Upper lobe of right lung (tissue), 1 donor: ENCODE data around the gene GPX7. TPM values are rescaled to one million over a fixed set of nuclear protein-coding genes. Genes with fewer than 3 reads are reported as not detected.

ENCODE experiments used
- ATAC-seq: fragments of 200-7000 bp; cut with Tn5 transposase; one replicate; pipeline ENCODE4 v1.9.1; 2020; ENCODE audit warnings: mild to moderate bottlenecking, moderate library complexity
- DNase-seq: peaks from one replicate; pipeline ENCODE4 v3.0.0-alpha.2; 2020
- H3K27ac ChIP-seq: fragments of 200-600 bp; one replicate; pipeline ENCODE4 v1.8.0; 2022
- H3K27me3 ChIP-seq: fragments of 200-600 bp; one replicate; pipeline ENCODE4 v1.8.0; 2022; ENCODE audit warnings: mild to moderate bottlenecking
- H3K36me3 ChIP-seq: fragments of 200-600 bp; one replicate; pipeline ENCODE4 v1.8.0; 2022
- H3K4me1 ChIP-seq: fragments of 200-600 bp; one replicate; pipeline ENCODE4 v1.8.0; 2022
- H3K4me3 ChIP-seq: fragments of 200-600 bp; one replicate; pipeline ENCODE4 v1.8.0; 2022; ENCODE audit warnings: mild to moderate bottlenecking
- H3K9me3 ChIP-seq: fragments of 200-600 bp; one replicate; pipeline ENCODE4 v1.8.0; 2022
- CTCF ChIP-seq: fragments of 200-600 bp; IDR thresholded peaks from one replicate; pipeline ENCODE4 v1.8.0; 2022; ENCODE audit warnings: antibody characterized with exemption
- intact Hi-C: fragments of 100-400 bp; cut with DNase I; formaldehyde crosslinking; loops from one replicate; pipeline ENCODE4 v1.11.0; 2022
- total RNA-seq: library from RNA; stranded (reverse); fragmentation: NEBNext Ultra II Directional; extraction: Animal tissue kit (Norgen Biotek cat#: 25700); gene quantifications from one replicate; pipeline ENCODE4 v1.2.1, GENCODE V29; 2021
- donor health status: DM: no; HTN: yes; CAD: no; lungs with severe emphysema.

The GPX7 gene
- total RNA-seq, 1 donor from 2014 or later: 6.2 TPM

- DNase-seq (no peak), ATAC-seq (no peak)
These were observed 49.7 kb downstream of the GPX7 start for GRCh38 chr1:52651904-52652303.

DNA sequence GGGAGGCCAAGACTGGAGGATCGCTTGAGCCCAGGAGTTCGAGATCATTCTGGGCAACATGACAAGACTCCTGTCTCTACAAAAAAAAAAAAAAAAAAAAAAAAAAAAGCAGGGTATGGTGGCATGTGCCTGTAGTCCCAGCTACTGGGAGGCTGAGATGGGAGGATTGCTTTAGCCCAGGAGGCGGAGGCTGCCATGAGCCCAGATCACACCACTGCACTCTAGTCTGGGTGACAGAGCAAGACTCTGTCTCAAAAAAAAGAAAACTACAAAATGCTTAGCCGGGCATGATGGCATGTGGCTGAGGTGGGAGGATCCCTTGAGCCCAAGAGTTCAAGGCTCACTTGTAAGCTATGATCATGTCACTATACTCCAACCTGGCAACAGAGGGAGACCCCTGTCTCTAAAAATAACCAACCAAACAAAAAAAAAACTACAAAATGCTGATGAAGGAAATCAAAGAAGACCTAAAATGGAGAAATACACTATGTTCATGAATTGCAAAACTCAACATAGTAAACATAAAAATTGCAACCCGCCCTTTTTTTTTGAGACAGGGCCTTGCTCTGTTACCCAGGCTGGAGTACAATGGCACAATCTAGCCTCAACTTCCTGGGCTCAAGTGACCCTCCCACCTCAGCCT is 51.2 kb downstream of the GPX7 start:
- no peak overlapping the region for H3K27ac ChIP-seq
- no peak overlapping the region for H3K4me3 ChIP-seq
- no peak for DNase-seq
- no peaks in the 10 kb centered on the region for H3K36me3 ChIP-seq
- H3K27me3 ChIP-seq: no peaks in the 10 kb centered on the region
- no peaks in the 10 kb centered on the region for H3K4me1 ChIP-seq
- no peak for TF ChIP-seq CTCF
- intact Hi-C loops: no loop called here
- no peaks in the 10 kb centered on the region for H3K9me3 ChIP-seq
- ATAC-seq: no peak

More at GRCh38 chr1:52651904-52652303, 49.7 kb downstream of the GPX7 start:
- no peak for TF ChIP-seq CTCF
- Histone ChIP-seq H3K27ac (no peak overlapping the region), H3K27me3 (no peaks in the 10 kb centered on the region), H3K9me3 (no peaks in the 10 kb centered on the region), H3K36me3 (no peaks in the 10 kb centered on the region), H3K4me3 (no peak overlapping the region), H3K4me1 (no peaks in the 10 kb centered on the region)
- intact Hi-C loops: no loop called here

GRCh38 chr1:52654063-52654462 is 51.9 kb downstream of the GPX7 start:
- Histone ChIP-seq H3K27ac (no peak overlapping the region), H3K9me3 (no peaks in the 10 kb centered on the region), H3K36me3 (no peaks in the 10 kb centered on the region), H3K4me1 (no peaks in the 10 kb centered on the region), H3K4me3 (no peak overlapping the region), H3K27me3 (no peaks in the 10 kb centered on the region)
- TF ChIP-seq CTCF: no peak
- DNase-seq: no peak
- intact Hi-C loops: no loop called here
- no peak for ATAC-seq

DNA sequence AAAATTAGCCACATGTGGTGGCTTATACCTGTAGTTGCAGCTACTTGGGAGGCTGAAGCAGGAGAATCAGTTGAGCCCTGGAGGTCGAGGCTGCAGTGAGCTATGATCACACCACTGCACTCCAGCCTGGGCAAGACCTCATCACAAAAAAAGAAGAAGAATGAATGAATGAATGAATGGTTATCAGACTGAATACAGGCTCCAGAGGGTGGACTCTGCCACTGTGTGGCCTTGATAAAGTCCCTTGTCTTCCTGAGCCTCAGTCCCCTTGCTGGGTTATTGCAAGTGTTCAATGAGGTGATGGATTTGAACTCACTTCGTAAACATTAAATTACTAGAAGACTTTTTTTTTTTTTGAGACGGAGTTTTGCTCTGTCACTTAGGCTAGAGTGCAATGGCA is 55.5 kb downstream of the GPX7 start:
- Histone ChIP-seq H3K4me1 (no peaks in the 10 kb centered on the region), H3K27ac (no peak overlapping the region), H3K36me3 (no peaks in the 10 kb centered on the region), H3K4me3 (no peak overlapping the region), H3K9me3 (no peaks in the 10 kb centered on the region), H3K27me3 (no peaks in the 10 kb centered on the region)
- ATAC-seq (no peak), DNase-seq (no peak)
- TF ChIP-seq CTCF: no peak
- intact Hi-C loops: no loop called here

Other genes starting within 250 kb of the GPX7 start
- gene CC2D1B, start 236.2 kb upstream of the GPX7 start, total RNA-seq: 52.5 TPM
- gene ORC1, start 197.9 kb upstream of the GPX7 start, total RNA-seq: 0.43 TPM
- 38.2 TPM for gene PRPF38A, start 197.8 kb upstream of the GPX7 start, total RNA-seq
- gene TUT4, start 49.3 kb upstream of the GPX7 start, total RNA-seq: 44.2 TPM
- gene SHISAL2A, start 30.8 kb downstream of the GPX7 start, total RNA-seq: 0.81 TPM
- 17.9 TPM for gene COA7, start 96.0 kb downstream of the GPX7 start, total RNA-seq
- 30.5 TPM for gene ZYG11B, start 124.1 kb downstream of the GPX7 start, total RNA-seq
- gene ZYG11A, start 240.4 kb downstream of the GPX7 start, total RNA-seq: not detected